Esophagus muscularis mucosa (tissue), 4 donors: ENCODE measurements around the gene KCND3.

Experiments
- EP300 ChIP-seq: sonication (generic); formaldehyde crosslinking; IDR thresholded peaks from one replicate; pipeline ENCODE4 v1.6.1; 2017; ENCODE audit warnings: antibody characterized with exemption
- POLR2A ChIP-seq: fragments of 450-650 bp; IDR thresholded peaks from one replicate; pipeline ENCODE4 v1.6.1; 2017; ENCODE audit warnings: antibody characterized with exemption, moderate library complexity, mild to moderate bottlenecking, low read depth
- TF ChIP-seq, protein P1 (sequence below), 3 experiments: fragments of 200-600 bp in 2 of 3; fragments of 450-650 bp in 1 of 3; sonication (generic) in 2 of 3; IDR thresholded peaks; one replicate each; pipeline ENCODE4 v1.5.1; 2017 to 2019; ENCODE audit warnings: antibody characterized with exemption in 3 of 3, mild to moderate bottlenecking in 2 of 3, moderate library complexity in 1 of 3

DNA sequence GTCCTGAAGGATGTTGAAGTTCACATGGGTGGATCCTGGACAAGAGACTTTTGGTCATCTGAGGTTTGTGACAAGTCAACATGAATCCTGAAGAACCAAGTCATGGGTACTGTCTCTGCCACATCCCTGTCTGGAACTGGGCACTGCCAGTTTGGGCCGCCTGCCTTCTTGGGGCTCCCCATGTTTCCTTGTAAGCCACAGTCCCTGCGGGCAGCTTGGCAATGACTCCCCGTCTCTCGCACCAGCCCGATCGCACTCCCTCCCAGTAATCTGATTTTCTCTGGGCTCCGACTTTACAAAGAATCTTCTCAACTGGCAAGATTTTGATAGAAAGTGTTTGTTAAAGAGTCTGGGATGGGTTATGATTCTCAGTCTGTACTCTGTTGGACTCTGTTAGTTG, 153.4 kb downstream of the KCND3 start:
- no peak for TF ChIP-seq POLR2A
- TF ChIP-seq, protein P1, sequence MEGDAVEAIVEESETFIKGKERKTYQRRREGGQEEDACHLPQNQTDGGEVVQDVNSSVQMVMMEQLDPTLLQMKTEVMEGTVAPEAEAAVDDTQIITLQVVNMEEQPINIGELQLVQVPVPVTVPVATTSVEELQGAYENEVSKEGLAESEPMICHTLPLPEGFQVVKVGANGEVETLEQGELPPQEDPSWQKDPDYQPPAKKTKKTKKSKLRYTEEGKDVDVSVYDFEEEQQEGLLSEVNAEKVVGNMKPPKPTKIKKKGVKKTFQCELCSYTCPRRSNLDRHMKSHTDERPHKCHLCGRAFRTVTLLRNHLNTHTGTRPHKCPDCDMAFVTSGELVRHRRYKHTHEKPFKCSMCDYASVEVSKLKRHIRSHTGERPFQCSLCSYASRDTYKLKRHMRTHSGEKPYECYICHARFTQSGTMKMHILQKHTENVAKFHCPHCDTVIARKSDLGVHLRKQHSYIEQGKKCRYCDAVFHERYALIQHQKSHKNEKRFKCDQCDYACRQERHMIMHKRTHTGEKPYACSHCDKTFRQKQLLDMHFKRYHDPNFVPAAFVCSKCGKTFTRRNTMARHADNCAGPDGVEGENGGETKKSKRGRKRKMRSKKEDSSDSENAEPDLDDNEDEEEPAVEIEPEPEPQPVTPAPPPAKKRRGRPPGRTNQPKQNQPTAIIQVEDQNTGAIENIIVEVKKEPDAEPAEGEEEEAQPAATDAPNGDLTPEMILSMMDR (IDR thresholded peaks at IDR 0.05), result no peak
- no peak for TF ChIP-seq EP300
